Muscle of leg (tissue), 11 donors: ENCODE results near the gene B4GALT6. TPM values are rescaled to one million over a fixed set of nuclear protein-coding genes. Genes with fewer than 3 reads are reported as not detected.

ENCODE experiments used
- DNase-seq: peaks from one replicate; pipeline ENCODE4 v3.0.0; 2013
- H3K27ac ChIP-seq: one replicate; pipeline ENCODE4 v1.5.1; 2013; ENCODE audit warnings: mild to moderate bottlenecking, low read length, control low read depth
- H3K27me3 ChIP-seq: one replicate; pipeline ENCODE4 v1.6.1; 2013; ENCODE audit warnings: low read length; ENCODE audit not compliant: control insufficient read depth, insufficient read depth
- H3K36me3 ChIP-seq: one replicate; pipeline ENCODE4 v1.6.1; 2013; ENCODE audit warnings: low read length; ENCODE audit not compliant: control insufficient read depth, insufficient read depth
- H3K4me1 ChIP-seq: one replicate; pipeline ENCODE4 v1.6.1; 2013; ENCODE audit warnings: low read length; ENCODE audit not compliant: control insufficient read depth, insufficient read depth
- H3K4me3 ChIP-seq: one replicate; pipeline ENCODE4 v1.5.1; 2013; ENCODE audit warnings: low read length, control low read depth
- H3K9me3 ChIP-seq: replicated peaks from 2 replicates; pipeline ENCODE4 v1.6.1; 2013; ENCODE audit warnings: low read depth, low read length; ENCODE audit not compliant: control insufficient read depth
- WGBS: methylation state at CpG from one replicate; pipeline ENCODE4 v1.1.5; 2013; ENCODE audit warnings: missing lambda C conversion rate; ENCODE audit not compliant: insufficient coverage; 5-methylcytosine and 5-hydroxymethylcytosine counted together
- polyA plus RNA-seq, 8 donors: library from polyadenylated mRNA; unstranded; fragments of 120-200 nt; gene quantifications; one replicate each; pipeline versions ENCODE4 v1.2.1 to v1.2.3, GENCODE V29; 2013; ENCODE audit warnings: inconsistent platforms in 1 of 8, low replicate concordance in 1 of 8; ENCODE audit not compliant: insufficient read length in 8 of 8, insufficient read depth in 1 of 8
- total RNA-seq: library from RNA; stranded (reverse); fragments of 120-200 nt; gene quantifications from one replicate; pipeline ENCODE4 v1.2.4, GENCODE V29; 2013

Gene B4GALT6
- total and polyA plus RNA-seq, 9 donors: 3.9 to 13.0 (median 11.7) TPM

DNA sequence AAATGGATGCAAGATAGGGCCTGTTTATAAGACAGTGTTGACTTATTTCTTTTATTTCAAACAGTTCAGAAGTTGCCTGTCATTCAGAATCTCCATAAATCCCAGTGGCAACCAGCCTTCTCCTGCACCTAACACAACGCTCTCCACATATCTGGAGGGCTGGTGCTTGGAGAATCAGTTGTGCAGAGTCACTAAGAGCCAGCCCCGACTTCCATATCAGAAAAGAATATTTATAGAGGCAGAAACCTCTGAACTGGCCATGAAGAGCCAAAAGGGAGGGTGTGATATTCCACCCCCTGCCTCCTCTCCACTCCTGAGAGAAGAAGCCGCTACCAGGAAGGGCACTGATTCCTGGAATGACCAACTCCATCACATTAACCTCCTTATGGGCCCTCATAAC lies 34.0 kb upstream of the B4GALT6 start:
- H3K4me1 ChIP-seq: no peaks in the 10 kb centered on the region
- H3K27ac ChIP-seq: no peak overlapping the region
- H3K27me3 ChIP-seq: no peaks in the 10 kb centered on the region
- DNase-seq: no peak
- H3K9me3 ChIP-seq: no peaks in the 10 kb centered on the region
- H3K4me3 ChIP-seq: no peak overlapping the region
- WGBS: no CpG with 5 or more reads among the region's 3 CpGs
- H3K36me3 ChIP-seq: no peaks in the 10 kb centered on the region

DNA sequence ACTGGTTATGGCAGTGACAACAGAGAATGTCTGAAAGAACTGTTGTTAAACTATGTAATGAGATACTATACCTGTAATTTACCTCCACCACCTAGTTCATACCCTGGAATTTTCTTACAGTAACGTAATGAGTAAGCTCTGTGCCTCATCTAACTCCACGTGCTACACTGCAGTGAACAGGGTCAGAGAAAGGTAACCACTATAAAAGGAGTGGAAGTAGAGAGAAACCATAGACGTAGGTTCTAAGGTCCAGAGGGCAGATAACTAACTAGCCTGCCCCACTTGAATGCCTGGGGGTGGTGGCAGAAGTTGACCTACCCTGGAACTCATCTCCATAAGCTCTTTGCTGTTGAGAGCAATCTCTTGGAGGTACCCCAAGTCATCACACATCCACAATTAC lies 32.0 kb upstream of the B4GALT6 start:
- no peaks in the 10 kb centered on the region for H3K4me1 ChIP-seq
- DNase-seq: no peak
- WGBS: no CpG with 5 or more reads among the region's 3 CpGs
- H3K4me3 ChIP-seq: no peak overlapping the region
- no peaks in the 10 kb centered on the region for H3K36me3 ChIP-seq
- H3K9me3 ChIP-seq: no peaks in the 10 kb centered on the region
- no peaks in the 10 kb centered on the region for H3K27me3 ChIP-seq
- no peak overlapping the region for H3K27ac ChIP-seq

DNA sequence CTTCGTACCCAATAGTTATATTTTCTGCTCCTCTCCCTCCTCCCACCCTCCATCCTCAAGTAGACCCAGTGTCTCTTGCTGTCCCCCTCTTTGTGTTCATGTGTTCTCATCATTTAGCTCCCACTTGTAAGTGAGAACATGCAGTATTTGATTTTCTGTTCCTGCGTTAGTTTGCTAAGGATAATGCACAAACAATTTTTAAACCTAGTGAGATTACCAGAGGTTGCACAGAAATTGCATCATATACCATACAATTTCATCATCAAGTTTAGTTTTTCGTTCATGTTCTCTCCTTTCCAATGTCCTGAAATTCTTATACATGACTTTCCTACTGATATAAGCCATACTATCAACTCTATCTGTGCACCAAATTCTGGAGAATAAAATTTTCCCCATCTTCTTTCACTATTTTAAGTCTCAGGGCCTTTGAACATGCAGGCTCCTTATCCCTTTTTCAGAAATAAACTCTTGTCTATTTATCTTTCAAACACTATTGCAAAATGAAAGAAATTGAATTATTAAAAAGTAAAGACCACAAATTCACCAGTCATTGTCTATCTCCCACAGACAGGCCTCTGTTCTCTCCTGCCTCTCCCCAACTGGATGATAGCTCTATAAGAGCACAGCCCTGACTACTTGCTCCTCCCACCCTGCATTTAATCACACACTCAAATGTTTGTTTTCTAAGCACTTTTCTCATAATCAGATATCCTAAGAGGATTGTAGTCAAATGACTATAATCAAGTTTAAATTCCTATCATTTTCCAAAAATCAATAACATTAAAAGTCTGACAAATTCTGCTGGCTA lies 27.2 kb upstream of the B4GALT6 start:
- H3K27me3 ChIP-seq: no peaks in the 10 kb centered on the region
- no peaks in the 10 kb centered on the region for H3K4me1 ChIP-seq
- no peak for DNase-seq
- no peaks in the 10 kb centered on the region for H3K36me3 ChIP-seq
- WGBS: 92% methylated on average over 2 of the region's 3 CpGs
- no peak overlapping the region for H3K4me3 ChIP-seq
- no peak overlapping the region for H3K27ac ChIP-seq
- no peaks in the 10 kb centered on the region for H3K9me3 ChIP-seq

DNA sequence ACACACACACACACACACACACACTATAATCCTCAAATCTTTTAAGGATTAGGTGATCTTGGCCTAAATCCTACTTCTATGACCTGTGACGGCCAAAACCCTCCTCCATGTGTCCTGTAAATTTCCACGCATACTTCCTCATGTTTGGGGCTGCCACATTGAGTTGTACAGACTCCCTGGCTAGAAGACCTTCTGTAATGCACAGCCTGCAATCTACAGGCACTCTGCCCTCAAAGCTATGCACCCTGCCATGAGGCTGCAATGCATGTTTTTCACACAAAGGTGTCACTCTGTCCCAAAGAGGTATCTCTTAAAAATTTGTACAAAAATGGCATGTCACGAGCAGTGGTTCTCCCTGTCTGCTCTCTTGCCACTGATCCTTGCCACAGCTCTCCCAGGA lies 26.4 kb upstream of the B4GALT6 start:
- WGBS: 32% methylated on average over 2 of the region's 3 CpGs
- Histone ChIP-seq H3K27ac (no peak overlapping the region), H3K4me3 (no peak overlapping the region), H3K4me1 (no peaks in the 10 kb centered on the region), H3K36me3 (no peaks in the 10 kb centered on the region), H3K9me3 (no peaks in the 10 kb centered on the region), H3K27me3 (no peaks in the 10 kb centered on the region)
- no peak for DNase-seq

DNA sequence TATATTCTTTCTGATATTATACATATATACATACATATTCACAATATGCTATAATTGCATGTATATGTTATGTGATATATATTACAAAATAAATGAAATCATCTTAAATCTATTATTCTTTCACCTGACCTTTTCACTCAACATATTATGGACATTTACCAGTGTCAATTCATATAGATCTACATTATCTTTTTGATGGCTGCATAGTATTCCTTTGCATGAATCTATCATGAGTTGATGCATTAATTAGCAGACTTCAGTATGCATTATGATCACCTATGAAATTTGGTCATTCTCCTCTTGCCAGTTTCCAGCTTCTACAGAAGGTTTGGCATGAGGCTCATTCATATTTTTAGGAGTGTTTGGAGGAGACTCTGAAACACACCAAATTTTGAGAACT lies 23.4 kb upstream of the B4GALT6 start:
- DNase-seq: no peak
- H3K36me3 ChIP-seq: no peaks in the 10 kb centered on the region
- H3K27ac ChIP-seq: no peak overlapping the region
- no peak overlapping the region for H3K4me3 ChIP-seq
- no peaks in the 10 kb centered on the region for H3K27me3 ChIP-seq
- no peaks in the 10 kb centered on the region for H3K9me3 ChIP-seq
- H3K4me1 ChIP-seq: no peaks in the 10 kb centered on the region

DNA sequence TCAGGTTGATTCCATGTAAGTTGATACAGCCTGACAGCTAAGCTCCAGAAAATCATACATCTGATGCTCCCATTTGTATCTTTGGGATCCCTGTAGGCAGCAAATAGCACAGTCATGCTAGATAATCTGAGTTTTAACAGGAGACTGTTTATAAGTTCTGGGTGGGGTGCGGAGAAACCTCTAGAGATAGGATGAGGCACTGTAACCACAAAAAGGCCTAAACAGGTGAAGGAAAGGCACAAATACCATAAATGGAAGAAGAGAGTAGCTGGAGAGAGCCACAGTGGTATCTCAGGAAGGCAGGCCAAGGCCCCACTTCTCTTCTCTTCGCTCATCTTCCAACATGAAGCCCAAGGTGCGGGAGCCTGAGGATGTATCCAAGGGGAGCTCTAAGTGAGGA lies 18.1 kb upstream of the B4GALT6 start:
- H3K4me1 ChIP-seq: no peaks in the 10 kb centered on the region
- no peak overlapping the region for H3K27ac ChIP-seq
- H3K9me3 ChIP-seq: no peaks in the 10 kb centered on the region
- H3K36me3 ChIP-seq: no peaks in the 10 kb centered on the region
- no peak for DNase-seq
- no peaks in the 10 kb centered on the region for H3K27me3 ChIP-seq
- WGBS: 89% methylated on average over 1 of the region's 3 CpGs
- no peak overlapping the region for H3K4me3 ChIP-seq

DNA sequence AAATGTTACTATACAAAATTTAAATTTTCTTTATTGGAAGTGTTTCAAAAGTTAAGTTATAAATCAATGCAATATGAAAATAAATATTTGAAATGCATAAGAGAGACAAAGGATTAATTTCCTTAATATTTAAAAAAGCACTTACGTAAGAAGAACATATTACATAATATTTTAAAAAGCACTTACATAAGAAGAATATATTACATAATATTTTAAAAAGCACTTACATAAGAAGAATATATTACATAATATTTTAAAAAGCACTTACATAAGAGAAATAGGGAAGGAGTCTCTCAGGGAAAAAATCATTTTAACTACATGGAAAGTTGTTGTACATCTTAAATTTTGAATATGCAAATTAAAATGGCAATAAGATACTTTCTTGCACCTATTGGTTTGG lies 17.4 kb upstream of the B4GALT6 start:
- WGBS: no CpG with 5 or more reads among the region's 1 CpG
- peaks cover 3% of the 10 kb centered on the region for H3K27me3 ChIP-seq
- no peaks in the 10 kb centered on the region for H3K4me1 ChIP-seq
- no peaks in the 10 kb centered on the region for H3K9me3 ChIP-seq
- H3K4me3 ChIP-seq: no peak overlapping the region
- no peak for DNase-seq
- no peaks in the 10 kb centered on the region for H3K36me3 ChIP-seq
- H3K27ac ChIP-seq: no peak overlapping the region

DNA sequence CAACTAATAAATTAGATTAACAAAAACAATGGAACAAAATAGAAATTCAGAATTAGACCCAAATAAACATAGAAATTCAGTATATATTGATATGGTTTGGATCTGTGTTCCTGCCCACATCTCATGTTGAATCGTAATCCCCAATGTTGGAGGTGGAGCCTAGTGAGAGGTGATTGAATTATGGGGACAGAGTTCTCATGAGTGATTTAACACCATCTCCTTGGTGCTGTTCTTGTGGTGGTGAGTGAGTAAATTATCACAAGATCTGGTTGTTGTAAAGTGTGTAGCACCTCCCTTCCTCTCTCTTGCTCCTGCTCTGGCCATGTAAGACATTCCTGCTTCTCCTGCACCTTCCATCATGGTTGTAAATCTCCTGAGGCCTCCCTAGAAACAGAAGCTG lies 16.6 kb upstream of the B4GALT6 start:
- no peak overlapping the region for H3K27ac ChIP-seq
- DNase-seq: no peak
- H3K9me3 ChIP-seq: no peaks in the 10 kb centered on the region
- H3K4me3 ChIP-seq: no peak overlapping the region
- no peaks in the 10 kb centered on the region for H3K4me1 ChIP-seq
- no peaks in the 10 kb centered on the region for H3K36me3 ChIP-seq
- peaks cover 3% of the 10 kb centered on the region for H3K27me3 ChIP-seq
- WGBS: no CpG with 5 or more reads among the region's 1 CpG

DNA sequence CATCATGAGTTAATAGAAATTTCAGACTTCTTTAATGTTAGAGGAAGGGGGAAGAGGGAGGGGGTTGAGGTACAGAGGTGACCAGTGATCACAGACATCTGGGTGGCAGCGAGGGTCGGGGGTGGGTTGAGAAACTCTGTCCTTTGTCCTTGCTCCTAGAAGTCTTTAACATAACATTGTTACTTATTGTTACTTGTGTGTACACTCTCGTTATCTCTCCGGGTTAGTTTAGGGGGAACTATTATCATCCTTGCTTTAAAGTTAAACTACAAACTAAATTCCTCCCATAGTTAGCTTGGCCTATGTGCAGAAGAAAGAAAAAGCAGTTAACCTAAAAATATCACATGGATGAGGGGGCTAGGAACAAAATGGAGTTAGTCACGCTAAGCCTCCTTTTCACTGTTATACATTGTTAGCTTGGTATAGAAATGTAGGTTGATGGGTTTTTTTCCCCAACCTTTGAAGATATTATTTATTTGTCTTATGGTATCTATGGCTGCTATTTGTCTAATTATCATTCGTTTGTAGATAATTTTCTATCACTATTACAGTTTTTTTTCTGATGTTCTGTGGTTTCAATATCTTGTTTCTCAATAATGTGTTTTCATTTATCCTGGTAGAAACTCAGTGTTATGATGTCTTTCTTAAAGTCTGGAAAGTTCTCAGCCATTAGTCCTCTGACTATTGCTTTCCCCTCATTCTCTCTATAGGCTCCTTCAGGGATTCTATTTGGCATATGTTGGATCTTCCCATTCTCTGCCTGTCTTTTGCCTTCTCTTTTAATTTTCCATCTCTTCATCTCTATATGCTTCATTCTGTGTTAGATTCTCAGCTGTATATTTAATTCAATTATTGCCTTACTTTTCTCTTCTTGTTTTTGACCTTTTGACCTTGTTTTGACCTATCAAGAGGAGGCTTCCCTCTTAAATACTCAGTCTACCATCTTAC lies 13.2 kb upstream of the B4GALT6 start:
- Histone ChIP-seq H3K4me1 (no peaks in the 10 kb centered on the region), H3K9me3 (no peaks in the 10 kb centered on the region), H3K27ac (no peak overlapping the region), H3K27me3 (peaks cover 3% of the 10 kb centered on the region), H3K4me3 (no peak overlapping the region), H3K36me3 (no peaks in the 10 kb centered on the region)
- no peak for DNase-seq
- no CpG with 5 or more reads among the region's 6 CpGs for WGBS

DNA sequence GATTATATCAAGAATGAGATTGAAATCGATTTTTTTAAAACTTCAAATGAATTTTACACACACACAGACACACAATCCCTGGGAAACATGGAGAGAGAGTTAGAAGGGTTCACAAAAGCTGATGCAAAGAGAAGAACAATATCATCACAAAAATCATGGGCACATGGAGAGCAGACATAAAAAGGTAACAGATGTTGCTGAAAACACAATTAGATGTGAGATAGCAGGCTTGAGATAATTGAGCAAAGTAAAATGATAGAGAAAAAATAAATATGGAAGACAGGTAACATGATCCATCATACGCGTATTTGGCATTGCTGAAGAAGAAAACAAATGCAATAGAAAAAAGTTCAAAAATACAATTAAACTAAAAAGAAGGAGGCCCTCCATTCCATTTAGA lies 11.6 kb upstream of the B4GALT6 start:
- no peak overlapping the region for H3K27ac ChIP-seq
- H3K9me3 ChIP-seq: no peaks in the 10 kb centered on the region
- H3K4me1 ChIP-seq: no peaks in the 10 kb centered on the region
- H3K36me3 ChIP-seq: no peaks in the 10 kb centered on the region
- WGBS: no CpG with 5 or more reads among the region's 3 CpGs
- DNase-seq: no peak
- H3K27me3 ChIP-seq: peaks cover 3% of the 10 kb centered on the region
- H3K4me3 ChIP-seq: no peak overlapping the region
